ENCODE measurements around the gene HEATR9.

HEATR9 gene

GRCh38 chr17:35914354-35914753 is 45.7 kb upstream of the HEATR9 start:
- H3K9me2 ChIP-seq (replicated peaks; ENCODE audit: insufficient read depth, low read length) = no peaks in the 10 kb centered on the region
- no peak overlapping the region for H3K9ac ChIP-seq (ENCODE audit: low read length)
- H3K4me2 ChIP-seq (ENCODE audit: low read depth, low read length, poor library complexity, severe bottlenecking) = no peak overlapping the region
- no peaks in the 10 kb centered on the region for H3K27me3 ChIP-seq (ENCODE audit: low read length)
- H3K4me3 ChIP-seq (ENCODE audit: insufficient read depth, low read length, poor library complexity, severe bottlenecking) = no peak overlapping the region
- no peaks in the 10 kb centered on the region for H3K9me3 ChIP-seq (ENCODE audit: insufficient read depth, low read length)
- no peaks in the 10 kb centered on the region for H3K79me2 ChIP-seq (ENCODE audit: insufficient read depth, low read length)
- no peak overlapping the region for H3K27ac ChIP-seq (ENCODE audit: low read depth, low read length)
- TF ChIP-seq CTCF (IDR thresholded peaks at IDR 0.05; ENCODE audit: insufficient read depth, low read length, poor library complexity, severe bottlenecking) (no peak), EZH2phosphoT487 (conservative IDR thresholded peaks at IDR 0.05; ENCODE audit: low read length) (no peak)
- no peaks in the 10 kb centered on the region; the same call in 1 of the 2 replicates for H3K36me3 ChIP-seq (ENCODE audit: low read length)
- no peaks in the 10 kb centered on the region for H4K20me1 ChIP-seq (ENCODE audit: low read depth, low read length)
- H3F3A ChIP-seq (ENCODE audit: insufficient read depth) = no peaks in the 10 kb centered on the region
- no peak overlapping the region for H2AFZ ChIP-seq (ENCODE audit: low read depth, low read length, severe bottlenecking)

GRCh38 chr17:35913609-35914008 is 44.9 kb upstream of the HEATR9 start:
- no peaks in the 10 kb centered on the region for H3K9me3 ChIP-seq (ENCODE audit: insufficient read depth, low read length)
- H3K4me3 ChIP-seq (ENCODE audit: insufficient read depth, low read length, poor library complexity, severe bottlenecking) = no peak overlapping the region
- H3K36me3 ChIP-seq (ENCODE audit: low read length) = no peaks in the 10 kb centered on the region
- no peaks in the 10 kb centered on the region for H3K79me2 ChIP-seq (ENCODE audit: insufficient read depth, low read length)
- H4K20me1 ChIP-seq (ENCODE audit: low read depth, low read length) = no peaks in the 10 kb centered on the region
- H3K9me2 ChIP-seq (replicated peaks; ENCODE audit: insufficient read depth, low read length) = no peaks in the 10 kb centered on the region
- no peaks in the 10 kb centered on the region for H3K27me3 ChIP-seq (ENCODE audit: low read length)
- no peak overlapping the region for H2AFZ ChIP-seq (ENCODE audit: low read depth, low read length, severe bottlenecking)
- no peak overlapping the region for H3K27ac ChIP-seq (ENCODE audit: low read depth, low read length)
- H3F3A ChIP-seq (ENCODE audit: insufficient read depth) = no peaks in the 10 kb centered on the region
- no peak overlapping the region for H3K4me2 ChIP-seq (ENCODE audit: low read depth, low read length, poor library complexity, severe bottlenecking)
- TF ChIP-seq CTCF (IDR thresholded peaks at IDR 0.05; ENCODE audit: insufficient read depth, low read length, poor library complexity, severe bottlenecking) (no peak), EZH2phosphoT487 (conservative IDR thresholded peaks at IDR 0.05; ENCODE audit: low read length) (no peak)
- H3K9ac ChIP-seq (ENCODE audit: low read length) = no peak overlapping the region

DNA sequence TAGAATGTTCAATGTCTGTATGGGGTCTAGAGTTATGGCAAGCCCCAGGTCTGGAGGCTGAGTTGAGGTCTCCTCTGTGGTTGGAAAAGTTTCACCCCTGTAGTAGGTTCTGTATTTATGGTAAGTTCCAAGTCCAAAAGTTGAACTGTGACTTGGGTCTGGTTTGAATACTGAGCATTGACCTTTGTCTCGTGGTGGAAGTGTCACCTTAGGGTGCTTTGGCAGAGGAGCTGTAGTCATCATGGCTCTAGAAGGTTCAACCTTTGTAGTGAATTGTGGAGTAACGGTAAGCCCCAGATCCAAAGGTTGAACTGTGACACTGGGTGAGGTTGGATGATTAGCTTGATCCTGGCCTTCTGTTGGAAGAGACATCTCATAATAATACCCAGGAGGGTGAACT is 44.3 kb upstream of the HEATR9 start:
- Histone ChIP-seq H3K27ac (ENCODE audit: low read depth, low read length) (no peak overlapping the region), H3K79me2 (ENCODE audit: insufficient read depth, low read length) (no peaks in the 10 kb centered on the region), H3K9me2 (replicated peaks; ENCODE audit: insufficient read depth, low read length) (no peaks in the 10 kb centered on the region), H3K4me3 (ENCODE audit: insufficient read depth, low read length, poor library complexity, severe bottlenecking) (no peak overlapping the region), H3F3A (ENCODE audit: insufficient read depth) (no peaks in the 10 kb centered on the region), H3K36me3 (ENCODE audit: low read length) (no peaks in the 10 kb centered on the region), H3K9ac (ENCODE audit: low read length) (no peak overlapping the region), H2AFZ (ENCODE audit: low read depth, low read length, severe bottlenecking) (no peak overlapping the region), H3K4me2 (ENCODE audit: low read depth, low read length, poor library complexity, severe bottlenecking) (no peak overlapping the region), H3K9me3 (ENCODE audit: insufficient read depth, low read length) (no peaks in the 10 kb centered on the region), H3K27me3 (ENCODE audit: low read length) (no peaks in the 10 kb centered on the region), H4K20me1 (ENCODE audit: low read depth, low read length) (no peaks in the 10 kb centered on the region)
- TF ChIP-seq CTCF (IDR thresholded peaks at IDR 0.05; ENCODE audit: insufficient read depth, low read length, poor library complexity, severe bottlenecking) (no peak), EZH2phosphoT487 (conservative IDR thresholded peaks at IDR 0.05; ENCODE audit: low read length) (no peak)
